Stimulated activated CD4-positive, alpha-beta T cell treated with anti-CD3 and anti-CD28 coated beads, TNF-alpha, amount 100 ng/mL, for 48 hours (primary cell): ENCODE measurements around the gene APMAP.
"Not testable (repeated sequence)": the region's sequence is repeated elsewhere in the genome, so short reads cannot be mapped to it uniquely, and the experiment has no call there.

Experiments
- DNase-seq, 3 donors: peaks; one replicate each; pipeline ENCODE4 v3.0.0-alpha.2; 2020; ENCODE audit warnings: low read depth in 3 of 3

APMAP gene

DNA sequence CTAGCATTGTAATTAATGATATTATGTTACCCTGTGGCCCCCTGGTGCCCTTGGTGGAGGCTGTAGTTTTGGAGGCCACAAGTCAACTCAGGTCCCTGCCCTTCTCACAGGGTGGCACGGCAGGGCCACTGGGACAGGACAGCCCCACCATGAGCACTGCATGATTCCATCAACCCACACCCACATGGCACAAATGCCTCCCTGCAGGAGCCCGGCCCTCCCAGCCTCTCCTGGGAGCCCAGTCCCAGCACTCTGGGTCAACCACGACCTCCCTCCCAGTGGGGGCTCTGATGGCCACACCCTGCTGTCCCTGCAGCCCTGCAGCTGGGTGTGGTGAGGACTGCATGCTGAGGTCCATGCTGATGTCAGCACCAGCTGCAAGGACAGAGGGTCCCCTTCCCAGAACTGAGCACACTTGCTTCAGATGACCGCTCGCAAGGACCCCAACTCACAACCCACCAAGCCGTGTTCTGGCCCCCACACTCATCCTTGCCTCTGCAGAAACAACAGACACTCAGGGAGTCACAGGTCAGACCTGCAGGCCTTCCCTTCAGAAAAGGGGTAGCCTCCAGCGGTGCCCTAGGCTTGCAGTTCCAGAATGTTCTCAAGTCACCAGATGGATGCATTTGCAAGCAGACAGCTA, 59.2 kb downstream of the APMAP start:
- DNase-seq, result no peak

DNA sequence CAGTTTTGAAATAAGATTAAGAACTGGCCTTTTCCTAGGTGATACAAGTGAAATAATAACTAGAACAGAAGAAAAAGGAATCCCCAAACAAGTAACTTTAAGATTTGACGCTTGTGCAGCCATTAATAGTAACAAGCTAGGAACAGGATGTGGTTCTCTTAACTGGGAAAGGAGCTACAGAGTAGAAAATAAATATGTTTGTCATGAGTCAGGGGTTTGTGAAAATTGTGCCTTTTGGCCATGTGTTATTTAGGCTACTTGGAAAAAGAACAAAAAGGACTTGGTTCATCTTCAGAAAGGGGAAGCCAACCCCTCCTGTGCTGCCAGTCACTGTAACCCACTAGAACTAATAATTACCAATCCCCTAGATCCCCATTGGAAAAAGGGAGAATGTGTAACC, 60.7 kb downstream of the APMAP start:
- not testable (repeated sequence) for DNase-seq

DNA sequence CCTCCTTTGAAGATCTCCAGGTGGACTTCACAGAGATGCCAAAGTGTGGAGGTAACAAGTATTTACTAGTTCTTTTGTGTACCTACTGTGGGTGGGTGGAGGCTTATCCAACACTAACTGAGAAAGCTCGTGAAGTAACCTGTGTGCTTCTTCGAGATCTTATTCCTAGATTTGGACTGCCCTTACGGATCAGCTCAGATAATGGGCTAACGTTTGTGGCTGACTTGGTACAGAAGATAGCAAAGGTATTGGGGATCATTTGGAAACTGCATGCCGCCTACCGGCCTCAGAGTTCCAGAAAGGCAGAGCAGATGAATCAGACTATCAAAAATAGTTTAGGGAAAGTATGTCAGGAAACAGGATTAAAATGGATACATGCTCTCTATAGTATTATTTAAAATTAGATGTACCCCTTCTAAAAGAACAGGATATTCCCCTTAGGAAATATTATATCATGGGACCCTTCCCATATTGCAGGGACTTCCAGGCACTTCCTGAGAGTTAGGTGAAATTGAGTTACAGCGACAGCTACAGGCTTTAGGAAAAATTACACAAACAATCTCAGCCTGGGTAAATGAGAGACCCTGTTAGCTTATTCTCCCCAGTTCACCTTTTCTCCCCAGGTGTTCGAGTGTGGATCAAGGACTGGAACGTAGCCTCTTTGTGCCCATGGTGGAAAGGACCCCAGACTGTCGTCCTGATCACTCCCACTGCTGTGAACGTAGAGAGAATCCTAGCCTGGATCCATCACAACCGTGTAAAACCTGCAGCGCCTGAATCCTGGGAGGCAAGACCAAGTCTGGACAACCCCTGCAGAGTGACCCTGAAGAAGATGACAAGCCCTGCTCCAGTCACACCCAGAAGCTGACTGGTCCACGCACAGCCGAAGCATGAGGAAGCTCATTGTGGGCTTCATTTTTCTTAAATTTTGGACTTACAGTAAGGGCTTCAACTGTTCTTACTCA, 61.5 kb downstream of the APMAP start:
- DNase-seq, result not testable (repeated sequence)

DNA sequence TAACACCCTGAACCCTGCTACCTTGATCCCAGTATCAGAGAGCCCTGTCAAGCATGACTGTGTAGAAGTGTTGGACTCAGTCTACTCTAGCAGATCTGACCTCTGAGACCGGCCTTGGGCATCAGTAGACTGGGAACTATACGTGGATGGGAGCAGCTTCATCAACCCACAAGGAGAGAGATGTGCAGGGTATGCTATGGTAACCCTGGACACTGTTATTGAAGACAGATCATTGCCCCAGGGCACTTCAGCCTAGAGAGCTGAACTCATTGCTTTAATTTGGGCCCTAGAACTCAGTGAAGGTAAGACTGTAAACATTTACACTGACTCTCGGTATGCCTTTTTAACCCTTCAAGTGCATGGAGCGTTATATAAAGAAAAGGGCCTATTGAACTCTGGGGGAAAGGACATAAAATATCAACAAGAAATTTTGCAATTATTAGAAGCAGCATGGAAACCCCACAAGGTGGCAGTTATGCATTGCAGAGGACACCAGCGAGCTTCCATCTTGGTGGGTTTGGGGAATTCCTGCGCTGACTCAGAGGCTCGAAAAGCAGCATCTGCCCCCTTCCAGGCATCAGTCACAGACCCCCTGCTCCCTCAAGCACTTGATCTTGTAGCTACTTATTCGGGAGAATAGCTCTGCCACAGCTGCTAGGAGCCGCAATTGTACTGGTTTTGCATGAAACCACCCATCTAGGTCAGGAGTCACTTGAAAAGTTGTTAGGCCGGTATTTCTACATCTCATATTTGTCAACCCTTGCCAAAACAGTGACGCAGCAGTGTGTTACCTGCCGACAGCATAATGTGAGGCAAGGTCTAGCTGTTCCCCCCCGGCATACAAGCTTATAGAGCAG, 62.5 kb downstream of the APMAP start:
- DNase-seq, result not testable (repeated sequence)

DNA sequence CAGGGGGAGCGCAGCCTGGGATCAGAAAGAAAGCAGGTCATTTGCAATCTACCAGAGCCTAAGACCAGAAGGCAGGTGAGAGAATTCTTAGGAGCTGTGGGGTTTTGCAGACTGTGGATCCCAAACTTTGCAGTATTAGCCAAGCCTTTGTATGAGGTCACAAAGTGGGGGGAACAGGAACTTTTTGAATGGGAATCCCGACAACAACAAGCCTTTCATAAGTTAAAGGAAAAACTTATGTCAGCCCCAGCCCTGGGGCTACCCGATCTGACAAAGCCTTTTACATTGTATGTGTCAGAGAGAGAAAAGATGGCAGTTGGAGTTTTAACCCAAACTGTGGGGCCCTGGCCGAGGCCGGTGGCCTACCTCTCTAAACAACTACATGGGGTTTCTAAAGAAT, 63.3 kb downstream of the APMAP start:
- DNase-seq, result not testable (repeated sequence)

DNA sequence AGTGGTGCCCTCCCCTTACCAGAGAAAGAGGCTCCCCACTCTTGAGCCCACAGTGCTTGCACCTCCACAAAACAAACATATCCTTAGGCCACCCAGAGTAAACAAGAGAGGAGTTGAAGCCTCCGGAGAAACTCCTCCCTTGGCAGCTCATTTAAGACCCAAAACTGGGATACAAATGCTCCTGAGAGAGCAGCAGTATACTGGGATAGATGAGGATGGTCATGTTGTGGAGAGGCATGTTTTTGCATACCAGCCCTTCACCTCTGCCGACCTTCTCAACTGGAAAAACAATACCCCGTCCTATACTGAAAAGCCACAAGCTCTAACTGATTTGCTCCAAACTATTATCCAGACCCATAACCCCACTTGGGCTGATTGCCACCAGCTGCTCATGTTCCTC, 71.8 kb downstream of the APMAP start:
- DNase-seq, result not testable (repeated sequence)

DNA sequence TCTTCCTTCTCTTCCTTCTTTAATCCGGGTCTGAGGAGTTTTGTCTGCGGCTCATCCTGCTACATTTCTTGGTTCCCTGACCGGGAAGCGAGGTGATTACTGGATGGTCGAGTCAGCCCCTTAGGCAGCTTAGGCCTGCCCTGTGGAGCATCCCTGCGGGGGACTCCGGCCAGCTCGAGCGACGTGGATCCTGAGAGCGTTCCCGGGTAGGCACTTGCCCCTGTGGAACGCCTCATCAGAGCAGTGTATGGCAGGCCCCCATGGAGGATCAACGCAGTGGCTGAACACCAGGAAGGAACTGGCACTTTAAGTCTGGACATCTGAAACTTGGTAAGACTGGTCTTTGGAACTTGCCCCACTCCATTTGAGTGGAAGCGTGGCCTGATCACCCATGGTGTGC, 72.9 kb downstream of the APMAP start:
- not testable (repeated sequence) for DNase-seq

DNA sequence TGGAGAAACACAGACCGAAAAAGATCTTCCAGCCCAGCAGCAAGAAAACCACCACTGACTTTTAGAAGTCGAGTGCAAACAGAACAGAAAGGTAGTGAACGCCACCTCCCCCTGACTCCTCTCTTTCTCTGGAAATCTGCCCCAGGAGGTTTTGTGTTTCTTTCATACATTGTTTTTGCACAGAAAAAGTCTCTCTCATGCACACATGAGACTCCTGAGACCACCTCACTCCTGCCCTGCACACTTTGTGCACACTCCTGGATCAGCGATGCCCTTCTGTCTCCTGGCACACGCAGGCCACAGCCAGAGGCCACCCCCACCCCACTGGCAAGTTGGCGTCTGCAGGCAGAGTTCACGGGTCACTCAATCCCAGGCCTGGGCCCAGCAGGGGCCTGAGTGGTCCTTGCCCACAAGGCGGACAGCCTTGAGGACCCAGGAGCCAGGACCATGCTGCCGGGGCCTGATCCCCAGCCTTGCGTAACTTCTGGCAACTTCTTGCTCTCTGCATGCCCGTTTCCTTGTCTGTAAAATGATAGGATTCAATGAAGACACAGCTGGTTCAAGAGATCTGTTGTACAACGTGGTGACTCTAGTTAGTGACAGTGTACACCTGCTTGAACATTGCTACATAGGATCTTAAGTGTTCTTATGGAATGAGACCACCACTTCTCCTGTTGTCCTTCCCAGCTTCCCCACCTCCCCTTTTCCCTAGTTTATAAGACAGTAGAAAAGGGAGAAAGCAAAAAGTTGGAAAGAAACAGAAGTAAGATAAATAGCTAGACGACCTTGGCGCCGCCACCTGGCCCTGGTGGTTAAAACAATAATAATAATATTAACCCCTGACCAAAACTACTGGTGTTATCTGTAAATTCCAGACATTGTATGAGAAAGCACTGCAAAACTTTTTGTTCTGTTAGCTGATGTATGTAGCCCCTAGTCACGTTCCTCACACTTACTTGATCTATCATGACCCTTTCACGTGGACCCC, 73.7 kb downstream of the APMAP start:
- no peak for DNase-seq

DNA sequence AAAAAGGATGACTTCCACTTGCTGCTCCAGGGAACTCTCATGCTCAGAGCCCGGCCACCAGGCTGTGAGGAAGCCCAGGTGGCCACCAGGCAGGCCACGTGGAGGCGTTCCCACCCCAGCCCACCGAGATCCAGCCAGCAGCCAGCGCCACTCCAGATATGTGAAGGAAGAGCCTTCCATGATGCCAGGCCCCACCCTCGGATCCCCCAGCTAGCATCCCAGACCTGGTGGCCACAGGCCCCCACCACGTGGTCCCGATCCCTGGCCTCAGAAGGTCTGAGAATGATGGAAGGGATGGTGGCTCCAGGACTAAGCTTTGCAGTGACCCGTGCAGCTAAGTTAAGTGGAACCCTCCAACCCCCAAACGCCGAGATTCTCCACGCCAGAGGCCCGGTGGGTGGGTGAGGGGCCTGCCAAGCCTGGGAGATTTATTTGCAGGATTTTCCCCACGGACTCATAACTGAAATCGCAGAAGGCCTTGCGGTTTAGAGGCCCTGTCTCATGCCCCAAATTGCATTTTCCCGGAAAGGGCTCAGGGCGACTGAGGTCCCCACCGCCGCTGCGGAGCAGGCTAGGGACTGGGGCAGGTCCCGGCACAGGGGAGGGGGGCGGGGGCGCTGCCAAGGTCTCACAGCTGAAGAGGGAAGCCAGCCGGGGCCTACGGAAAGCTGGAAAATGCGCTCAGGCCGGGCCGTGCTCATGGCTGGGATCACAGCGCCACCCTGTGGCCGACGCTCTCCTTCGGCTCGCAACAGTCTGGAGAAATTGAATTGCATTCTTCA, 74.6 kb downstream of the APMAP start:
- DNase-seq, result peak; percentile 14 to 21 (median 18)

DNA sequence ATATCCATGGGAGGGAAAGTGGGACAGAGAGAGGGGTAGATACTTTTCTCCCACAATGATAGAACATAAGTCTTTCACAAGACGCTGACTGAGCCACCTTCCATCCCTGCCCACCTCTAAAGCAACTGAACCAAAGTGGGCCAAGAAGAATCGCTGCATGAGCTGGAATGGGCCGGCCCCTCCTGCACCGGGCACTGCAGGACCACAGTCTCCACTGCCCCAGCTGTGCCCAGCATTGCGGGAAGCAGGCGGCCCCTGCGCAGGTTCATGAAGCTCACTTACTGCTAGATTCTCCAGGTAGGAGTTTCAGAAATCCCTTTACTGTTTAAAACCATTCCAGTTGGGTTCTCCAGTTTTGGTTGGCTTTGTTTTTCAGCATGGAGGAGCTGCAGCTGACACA, 75.5 kb downstream of the APMAP start:
- DNase-seq, result no peak

DNA sequence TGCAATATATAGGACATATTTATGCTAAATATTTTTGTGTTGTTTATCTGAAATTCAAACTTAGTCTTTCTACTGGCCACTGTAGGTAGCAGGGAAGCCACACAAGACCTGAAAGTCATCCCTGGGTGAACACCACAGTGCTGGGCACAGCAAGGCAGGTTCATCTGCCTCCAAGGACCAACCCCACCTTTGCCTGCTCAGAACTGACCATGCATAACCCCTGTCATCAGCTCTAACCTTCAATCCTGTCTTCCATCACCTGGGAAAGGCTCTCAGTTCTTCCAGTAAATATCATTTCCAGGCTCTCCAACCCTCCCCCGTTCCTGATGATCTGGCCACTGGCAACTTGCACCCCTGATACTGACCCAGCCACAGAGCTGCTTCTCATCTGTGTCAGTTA, 76.1 kb downstream of the APMAP start:
- DNase-seq, result no peak

DNA sequence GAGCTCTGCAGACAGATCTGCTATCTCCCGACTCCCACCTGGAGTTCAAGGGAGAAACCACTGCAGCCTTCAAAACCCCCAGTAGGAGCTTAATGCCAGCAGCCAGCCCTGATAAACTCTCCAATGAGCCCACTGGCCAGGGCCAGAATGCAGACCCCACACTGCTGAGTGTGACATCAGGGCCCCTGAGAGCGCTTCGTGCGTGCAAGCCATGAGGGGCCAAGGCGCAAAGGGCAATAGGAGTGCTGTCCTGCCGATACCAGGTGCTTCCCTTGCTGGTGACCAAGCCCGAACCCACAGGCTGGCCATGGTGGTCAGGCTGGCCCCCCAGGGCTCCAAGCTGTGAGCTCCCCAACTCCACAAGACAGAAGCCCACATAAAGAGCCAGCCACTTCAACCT, 76.7 kb downstream of the APMAP start:
- DNase-seq, result no peak

DNA sequence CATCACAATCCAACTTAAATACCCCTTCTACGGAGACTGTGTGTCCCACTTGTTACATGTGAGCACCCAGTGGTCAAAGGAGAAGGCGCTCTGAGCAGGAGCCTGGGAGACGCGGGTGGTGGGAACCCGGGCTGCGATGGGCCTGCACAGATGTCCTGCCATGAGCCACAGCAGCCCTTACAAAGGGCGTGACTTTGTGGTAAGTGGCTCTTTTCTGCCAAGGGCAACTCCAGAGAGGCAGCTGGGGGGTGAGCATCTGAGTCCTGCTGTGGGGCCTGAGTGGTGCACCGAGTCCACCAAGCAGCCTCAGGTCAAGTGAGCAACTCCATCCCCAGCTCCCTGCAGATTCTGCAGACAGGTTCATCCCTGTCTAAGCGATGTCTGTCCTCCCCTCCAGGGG, 77.1 kb downstream of the APMAP start:
- DNase-seq, result no peak

DNA sequence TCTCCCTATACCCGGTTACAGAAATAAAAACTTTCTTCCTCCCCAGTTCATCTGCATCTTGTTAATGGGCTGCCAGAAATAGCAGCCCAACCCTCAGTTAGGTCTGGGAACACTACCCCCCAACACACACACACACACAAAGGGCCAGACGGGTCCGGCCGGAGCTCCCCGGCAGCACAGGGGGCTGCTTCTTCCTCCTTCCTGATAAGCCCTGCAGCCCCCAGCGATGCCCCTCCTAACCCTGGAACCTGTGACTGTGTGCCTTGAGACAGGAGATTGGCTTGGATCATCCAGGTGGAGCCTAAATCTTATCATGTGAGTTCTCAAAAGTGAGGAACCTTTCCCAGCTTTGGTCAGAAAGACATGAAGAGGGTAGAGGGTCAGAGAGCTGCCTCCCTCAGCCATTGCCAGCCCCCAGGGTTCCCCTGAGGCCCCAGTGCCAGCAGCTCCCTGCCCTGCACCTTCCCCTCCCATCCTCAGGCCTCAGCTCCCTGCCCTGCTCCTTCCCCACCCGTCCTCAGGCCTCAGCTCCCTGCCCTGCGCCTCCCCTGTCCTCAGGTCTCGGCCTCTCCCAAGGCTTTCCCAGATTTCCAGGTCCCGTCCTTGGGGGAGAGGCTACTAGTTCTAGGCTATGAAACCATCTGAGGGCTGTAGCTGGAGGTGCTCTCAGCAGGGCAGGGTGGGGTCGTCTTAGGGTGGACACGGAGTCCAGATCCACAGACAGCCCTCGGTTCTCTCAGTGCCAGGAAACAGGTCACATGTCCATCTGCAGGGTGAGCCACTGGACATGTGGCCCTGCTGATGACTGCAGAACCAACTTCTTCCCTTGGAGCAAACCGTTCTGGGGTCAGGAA, 77.9 kb downstream of the APMAP start:
- no peak for DNase-seq

DNA sequence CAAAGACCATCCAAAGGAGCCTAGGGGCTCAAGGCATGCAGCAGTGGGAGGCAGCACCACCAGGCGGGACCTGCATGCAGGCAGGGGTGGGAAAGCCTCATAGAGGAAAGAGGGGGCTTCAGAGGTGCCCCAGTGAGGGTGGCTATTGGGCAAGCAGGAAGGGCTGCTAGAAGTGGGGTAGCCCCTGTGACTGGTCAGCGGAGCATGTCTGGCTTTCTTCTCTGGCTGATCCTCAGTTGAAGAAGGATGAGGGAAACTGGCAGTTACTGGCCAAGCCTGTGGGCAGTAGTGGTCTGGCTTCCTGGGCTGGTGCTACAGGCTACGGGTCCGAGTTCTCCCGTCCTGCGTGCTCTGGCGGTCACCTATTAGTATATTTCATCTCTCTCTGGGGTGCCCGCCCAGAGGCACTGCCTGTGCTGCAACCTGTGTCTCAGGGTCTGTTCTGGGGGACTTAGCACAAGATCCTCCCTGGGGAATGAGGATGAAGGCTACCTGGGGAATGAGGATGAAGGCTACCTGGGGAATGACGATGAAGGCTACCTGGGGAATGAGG, 79.4 kb downstream of the APMAP start:
- no peak for DNase-seq
